GM21619 (cell line): ENCODE measurements around the gene SLC35E3.

Experiments used
- ATAC-seq: cut with Tn5 transposase; IDR thresholded peaks from one replicate; pipeline ENCODE4 v1.9.1; 2021; ENCODE audit not compliant: unreplicated experiment

SLC35E3 gene

DNA sequence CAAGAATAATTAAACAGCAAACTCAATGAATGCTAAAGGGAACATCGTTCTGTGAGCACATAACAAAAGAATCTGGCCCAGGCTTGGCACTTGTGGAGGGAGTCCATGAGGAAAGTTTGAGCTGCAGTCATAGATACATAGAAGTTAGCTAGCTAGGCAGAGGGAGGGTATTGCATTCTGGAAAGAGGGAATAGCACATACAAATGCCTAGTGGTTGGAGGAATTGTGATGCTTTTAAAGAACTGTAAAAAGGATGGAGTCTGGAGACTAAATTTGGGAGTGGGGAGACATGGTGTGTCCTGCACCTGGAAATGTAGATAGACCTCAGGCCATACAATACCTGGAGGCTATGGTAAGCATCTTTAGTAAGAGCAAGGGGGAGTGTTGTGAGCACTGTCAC lies 24.0 kb downstream of the SLC35E3 start:
- ATAC-seq = no peak

DNA sequence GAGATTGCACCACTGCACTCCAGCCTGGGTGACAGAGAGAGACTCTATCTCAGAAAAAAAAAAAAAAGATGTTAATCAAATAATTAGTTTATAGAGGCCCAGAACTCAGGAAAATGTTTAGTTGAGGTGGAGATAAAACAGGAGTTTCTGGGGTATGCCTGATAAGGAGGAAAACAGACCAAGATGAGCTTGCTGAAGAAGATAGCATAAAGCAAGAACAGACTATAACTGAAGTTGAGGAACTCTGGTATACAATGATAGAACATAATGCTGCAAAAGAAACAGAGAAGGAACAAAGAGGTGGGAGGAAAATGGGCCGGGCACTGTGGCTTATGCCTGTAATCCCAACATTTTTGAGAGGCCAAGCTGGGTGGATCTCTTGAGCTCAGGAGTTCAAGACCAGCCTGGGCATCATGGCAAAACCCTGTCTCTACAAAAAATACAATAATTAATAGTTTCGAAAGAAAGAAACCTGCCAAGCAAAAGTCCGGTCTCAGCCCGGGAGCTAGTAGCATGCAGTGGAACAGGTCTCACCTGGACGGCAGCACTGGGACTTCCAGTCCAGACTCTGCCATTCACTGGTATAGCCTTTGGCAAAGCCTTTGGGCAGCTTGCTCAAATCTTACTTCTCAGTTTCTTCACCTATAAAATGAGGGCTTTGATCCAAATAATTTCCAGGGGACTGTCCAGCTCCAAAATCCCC lies 25.4 kb downstream of the SLC35E3 start:
- no peak for ATAC-seq

DNA sequence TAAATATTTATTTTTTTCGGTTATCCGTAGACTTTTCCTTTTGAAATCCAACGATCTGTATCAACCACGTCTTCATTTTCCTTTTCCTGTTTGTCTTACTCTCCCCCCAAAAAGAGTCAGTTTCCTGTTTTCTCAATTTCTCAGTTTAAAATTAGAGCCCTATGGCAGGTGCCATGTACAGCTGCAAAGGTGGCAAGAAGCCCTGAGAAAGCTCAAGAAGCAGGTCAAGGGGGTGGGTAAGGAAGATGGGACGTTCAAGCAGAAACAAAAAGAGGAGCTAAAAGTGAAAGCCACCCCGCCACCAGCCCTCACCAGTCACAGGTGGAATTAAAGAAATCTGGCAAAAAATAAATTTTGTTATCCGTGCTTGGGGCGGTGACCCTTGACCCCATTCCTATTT lies 26.7 kb downstream of the SLC35E3 start:
- no peak for ATAC-seq

DNA sequence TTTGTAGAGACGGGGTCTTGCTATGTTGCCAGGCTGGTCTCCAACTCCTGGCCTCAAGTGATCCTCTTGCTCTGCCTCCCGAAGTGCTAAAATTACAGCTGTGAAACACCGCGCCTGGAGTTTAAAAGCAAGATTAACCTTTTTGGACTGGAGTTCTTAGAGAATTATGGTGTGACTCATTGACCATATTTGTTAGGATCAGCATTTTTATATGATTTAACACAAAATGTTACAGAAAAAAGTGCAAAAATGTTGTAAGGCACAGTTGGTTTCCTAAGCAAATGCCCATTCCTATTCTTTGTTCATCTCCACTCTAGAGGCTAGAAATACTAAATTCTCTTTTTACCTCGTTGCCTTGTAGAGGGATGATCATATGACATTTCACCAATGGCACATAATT lies 27.6 kb downstream of the SLC35E3 start:
- no peak for ATAC-seq

DNA sequence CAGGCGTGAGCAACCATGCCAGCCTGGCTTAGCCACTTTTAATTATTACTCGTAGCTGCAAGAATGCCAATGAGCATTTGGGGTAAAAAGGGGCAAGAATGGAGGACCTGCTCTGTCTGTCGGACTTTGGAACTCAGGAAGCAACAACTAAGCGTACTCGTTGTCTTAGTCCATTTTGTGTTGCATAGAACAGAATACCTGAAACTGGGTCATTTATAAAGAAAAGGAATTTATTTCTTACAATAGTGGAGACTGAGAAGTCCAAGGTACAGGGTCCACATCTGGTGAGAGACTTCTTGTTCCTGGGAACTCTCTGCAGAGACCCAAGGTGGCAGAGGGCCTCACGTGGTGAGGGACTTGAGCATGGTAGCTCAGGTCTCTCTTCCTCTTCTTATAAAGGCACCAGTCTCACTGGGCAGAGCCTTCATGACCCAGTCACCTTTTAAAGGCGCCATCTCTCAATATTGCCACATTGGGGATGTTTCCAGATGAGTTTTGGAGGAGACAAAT lies 29.2 kb downstream of the SLC35E3 start:
- ATAC-seq = no peak

DNA sequence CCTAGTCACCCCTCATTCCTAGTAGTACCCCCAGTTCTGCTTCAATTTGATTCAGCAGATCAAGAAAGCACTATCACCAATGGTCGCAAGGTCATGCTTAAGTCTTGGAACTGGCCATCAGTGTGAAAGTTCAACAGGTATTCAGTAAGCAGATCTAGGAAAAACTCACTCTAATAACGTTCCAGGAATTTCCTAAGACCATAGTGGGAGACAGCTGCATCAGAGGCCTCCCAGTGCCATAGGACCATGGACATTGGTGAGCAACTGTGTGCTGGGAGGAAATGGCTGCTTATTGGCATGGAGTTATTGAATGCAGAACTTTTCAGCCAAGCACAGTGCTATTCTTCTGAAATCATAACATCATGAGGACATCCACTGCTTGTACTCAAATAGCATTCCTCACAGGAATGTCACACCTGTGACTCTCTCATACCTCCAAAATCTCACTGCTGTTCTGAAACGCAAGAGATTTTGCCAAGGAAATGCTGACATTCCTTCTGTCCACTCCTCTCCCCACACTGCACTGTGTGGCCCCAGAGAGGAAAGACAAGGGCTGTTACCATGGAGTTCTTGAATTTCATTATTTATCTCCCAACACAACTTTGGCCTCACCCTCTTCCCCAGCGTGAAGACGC lies 31.1 kb downstream of the SLC35E3 start:
- ATAC-seq = no peak

DNA sequence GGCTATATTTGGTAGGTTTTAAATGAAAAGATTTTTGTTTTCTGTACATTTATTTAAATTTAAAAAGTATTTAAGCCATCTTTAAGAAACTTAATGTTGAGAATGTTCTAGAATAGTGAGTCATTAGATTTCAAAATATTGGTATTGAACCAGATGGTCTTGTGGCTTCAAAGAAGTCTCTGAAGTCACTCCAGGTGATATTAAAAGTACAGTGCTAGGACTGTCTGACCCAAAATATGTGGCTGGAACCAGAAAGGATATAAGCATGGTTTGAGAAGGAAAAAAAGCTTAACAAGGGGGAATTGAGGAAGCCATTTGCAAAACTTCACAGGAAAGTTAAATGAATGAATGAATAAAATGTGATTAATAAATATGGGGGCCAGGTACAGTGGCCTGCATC lies 33.3 kb downstream of the SLC35E3 start:
- ATAC-seq = no peak

DNA sequence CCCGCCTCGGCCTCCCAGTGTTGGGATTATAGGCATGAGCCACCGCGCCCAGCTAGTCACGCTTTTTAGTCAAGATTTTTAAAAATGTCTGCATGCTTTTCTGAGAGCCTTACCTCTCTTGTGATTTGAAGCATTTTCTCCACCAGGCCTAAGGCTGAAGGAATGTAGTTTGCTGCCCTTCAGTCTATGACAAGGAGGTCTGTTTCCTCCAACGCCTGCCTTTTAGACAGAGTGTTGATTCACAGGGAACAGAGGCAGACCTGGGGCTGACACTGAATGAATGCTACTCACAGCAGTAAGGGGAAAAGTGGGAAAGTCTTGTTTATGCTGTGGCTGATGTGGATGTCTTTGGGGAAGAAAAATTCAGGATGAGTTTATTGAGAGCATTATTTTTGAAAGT lies 34.8 kb downstream of the SLC35E3 start:
- no peak for ATAC-seq

DNA sequence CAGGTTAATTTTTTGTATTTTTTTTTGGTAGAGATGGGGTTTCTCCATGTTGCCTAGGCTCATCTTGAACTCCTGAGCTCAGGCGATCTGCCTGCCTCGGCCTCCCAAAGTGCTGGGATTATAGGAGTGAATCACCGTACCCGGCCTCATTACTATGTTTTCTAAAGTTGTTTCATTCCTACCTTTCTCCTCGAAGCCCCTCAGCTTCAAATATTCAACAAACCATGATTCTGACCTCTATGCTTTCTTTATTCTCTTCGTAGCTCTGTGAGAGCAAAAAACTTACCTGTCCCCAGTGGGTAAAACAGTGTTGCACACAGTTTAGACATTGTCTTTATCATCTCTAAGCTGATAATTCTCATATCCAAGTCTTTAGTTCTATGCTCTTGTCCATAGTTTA lies 35.8 kb downstream of the SLC35E3 start:
- no peak for ATAC-seq

DNA sequence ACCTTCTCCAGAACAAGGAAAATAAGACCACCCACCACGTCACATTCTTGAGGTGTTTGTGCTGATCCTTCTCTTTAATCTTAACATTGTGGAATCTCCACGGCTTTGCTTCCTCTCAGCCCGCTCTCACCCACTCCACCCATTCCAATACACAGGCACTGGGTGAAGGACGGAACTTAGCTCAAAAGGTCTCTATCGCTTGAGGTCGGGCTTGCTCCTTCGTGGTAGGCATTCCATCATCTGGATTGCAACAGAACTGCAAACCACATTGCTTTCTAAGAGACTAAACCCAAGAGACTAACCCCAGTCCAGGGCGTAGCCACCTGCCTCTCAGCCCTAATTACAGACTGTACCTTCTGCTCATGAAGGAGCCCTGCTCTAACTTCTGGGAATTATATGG lies 38.0 kb downstream of the SLC35E3 start:
- no peak for ATAC-seq

DNA sequence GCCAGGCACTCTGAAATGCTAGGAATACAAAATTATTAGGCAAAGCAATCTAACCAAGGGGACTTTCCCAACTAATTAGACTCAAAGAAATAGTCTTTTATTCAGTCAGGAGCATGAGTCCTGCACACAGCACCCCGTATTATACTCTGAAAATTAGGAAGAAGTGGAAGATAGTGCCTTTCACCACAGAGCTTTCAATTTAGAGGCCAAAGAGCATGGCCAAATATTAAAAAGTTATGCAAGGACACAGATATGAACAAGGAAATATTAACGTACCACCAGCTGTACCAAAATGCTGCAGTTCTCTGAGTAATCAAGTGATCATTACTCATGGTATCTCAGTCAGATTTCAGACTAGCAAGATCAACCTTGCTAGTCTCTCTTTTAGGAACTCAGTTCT lies 39.4 kb downstream of the SLC35E3 start:
- ATAC-seq = no peak

DNA sequence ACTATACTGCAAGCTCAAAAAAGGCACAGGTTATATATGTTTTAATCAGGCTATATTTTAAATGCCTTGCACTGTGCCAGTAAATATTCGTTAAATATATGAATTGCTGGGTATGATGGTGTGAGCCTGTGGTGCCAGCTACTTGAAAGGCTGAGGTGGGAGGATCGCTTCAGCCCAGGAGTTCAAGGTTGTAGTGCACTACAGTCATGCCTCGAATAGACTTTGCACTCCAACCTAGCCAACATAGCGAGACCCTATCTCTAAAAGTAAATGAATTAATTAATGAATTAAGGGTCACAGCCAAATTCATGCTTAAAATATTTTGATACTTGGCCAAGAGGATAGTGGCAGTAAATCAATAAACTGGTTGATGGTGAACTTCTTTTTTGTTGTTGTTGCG lies 39.8 kb downstream of the SLC35E3 start:
- no peak for ATAC-seq

DNA sequence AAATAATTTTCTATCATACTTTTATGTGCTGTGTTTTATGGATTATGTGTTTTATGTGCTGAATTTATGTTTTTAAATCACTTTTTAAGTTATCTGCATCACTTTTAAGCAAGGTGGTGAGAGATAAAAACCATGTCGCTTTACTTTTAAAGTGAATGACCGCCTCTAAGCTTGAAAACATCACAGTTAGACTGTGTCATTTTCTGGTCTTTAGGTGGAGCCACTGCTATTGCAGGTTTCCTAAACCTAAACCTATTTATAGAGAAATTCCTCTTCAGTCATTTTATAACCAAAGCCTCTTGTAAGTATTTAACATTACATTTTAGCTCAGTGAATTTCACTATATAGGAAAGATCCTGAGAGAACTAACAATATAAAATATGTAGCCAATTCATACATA lies 41.0 kb downstream of the SLC35E3 start:
- ATAC-seq = no peak

DNA sequence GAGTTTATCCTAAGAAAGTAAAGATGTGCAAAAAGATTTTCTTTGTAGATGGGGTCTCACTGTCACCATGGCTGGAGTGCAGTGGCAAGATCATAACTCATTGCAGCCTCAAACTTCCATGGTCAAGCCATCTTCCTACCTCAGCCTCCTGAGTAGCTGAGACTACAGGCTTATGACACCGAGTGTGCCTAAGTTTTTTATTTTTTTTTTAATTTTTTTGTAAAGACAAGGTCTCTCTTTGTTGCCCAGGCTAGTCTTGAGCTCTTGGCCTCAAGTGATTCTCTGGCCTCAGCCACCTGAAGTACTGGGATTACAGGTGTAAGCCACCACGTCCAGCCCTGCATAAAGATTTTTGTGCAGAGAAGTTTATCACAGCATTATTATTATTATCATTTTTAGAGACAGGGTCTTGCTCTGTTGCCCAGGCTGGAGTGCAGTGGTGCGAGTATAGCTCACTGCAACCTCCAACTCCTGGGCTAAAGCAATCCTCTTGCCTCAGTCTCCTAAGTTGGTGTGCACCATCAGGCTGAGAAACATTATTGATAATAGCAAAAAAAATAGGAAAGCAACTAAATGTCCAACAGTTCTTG lies 42.7 kb downstream of the SLC35E3 start:
- ATAC-seq = no peak

DNA sequence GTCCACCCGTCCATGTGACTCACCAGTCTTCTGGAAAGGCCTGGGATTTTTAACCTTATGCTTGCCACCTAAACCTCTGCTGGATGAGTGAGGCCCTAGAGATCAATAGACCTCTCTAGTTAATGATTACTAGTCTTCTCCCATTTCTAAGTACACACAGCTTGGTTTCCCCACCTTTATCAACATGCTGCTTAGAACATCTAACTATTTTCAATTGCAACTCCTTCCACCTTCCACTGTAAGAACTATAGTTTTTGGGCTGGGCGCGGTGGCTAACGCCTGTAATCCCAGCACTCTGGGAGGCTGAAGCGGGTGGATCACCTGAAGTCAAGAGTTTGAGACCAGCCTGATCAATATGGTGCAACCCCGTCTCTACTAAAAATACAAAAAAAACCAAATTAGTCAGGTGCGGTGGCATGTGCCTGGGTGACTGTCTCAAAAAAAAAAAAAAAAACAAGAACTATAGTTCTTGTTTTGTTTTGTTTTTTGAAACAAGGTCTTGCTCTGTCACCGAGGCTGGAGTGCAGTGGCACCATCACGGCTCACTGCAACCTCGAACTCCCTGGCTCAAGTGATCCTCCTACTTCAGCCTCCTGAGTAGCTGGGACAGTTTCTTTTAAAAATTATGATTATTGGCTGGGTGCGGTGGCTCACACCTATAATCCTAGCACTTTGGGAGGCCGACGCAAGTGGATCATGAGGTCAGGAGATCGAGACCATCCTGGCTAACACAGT lies 43.3 kb downstream of the SLC35E3 start:
- ATAC-seq = no peak

DNA sequence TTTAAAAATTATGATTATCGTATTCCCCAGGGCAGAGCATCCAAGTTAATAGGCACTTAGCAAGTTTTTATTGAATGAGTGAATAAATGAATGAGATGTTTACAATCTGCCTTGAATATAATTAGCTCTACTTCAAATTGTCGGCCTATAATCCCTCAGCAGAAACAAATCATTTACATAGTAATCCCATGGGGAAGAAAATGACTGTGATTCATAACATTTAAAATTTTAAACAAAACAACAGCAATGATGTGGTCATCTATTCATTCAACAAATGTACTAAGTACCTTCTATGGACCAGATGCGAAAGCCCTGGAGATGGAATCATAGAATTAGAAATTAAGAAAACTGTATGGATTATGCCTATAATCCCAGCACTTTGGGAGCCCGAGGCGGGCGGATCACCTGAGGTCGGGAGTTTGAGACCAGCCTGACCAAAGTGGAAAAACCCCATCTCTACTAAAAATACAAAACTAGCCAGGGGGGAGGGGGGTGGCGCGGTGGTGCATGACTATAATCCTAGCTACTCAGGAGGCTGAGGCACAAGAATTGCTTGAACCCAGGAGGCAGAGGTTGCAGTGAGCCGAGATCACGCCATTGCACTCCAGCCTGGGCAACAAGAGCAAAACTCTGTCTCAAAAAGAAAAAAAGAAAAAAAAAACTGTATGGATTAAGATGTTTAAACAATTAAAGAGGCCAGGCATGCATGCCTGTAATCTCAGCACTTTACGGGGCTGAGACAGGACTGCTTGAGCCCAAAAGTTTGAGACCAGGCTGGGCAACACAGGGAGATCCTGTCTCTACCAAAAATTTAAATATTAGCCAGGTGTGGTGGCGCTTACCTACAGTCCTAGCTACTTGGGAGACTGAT lies 44.3 kb downstream of the SLC35E3 start:
- ATAC-seq = no peak

DNA sequence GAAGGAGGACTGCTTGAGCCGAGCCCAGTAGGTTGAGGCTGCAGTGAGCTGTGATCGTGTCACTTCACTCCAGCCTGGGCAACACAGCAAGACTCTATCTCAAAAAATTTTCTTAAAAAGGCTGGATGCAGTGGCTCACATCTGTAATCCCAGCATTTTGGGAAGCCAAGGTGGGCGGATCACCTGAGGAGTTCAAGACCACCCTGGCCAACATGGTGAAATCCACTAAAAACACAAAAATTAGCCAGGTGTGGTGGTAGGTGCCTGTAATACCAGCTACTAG lies 44.9 kb downstream of the SLC35E3 start:
- no peak for ATAC-seq

DNA sequence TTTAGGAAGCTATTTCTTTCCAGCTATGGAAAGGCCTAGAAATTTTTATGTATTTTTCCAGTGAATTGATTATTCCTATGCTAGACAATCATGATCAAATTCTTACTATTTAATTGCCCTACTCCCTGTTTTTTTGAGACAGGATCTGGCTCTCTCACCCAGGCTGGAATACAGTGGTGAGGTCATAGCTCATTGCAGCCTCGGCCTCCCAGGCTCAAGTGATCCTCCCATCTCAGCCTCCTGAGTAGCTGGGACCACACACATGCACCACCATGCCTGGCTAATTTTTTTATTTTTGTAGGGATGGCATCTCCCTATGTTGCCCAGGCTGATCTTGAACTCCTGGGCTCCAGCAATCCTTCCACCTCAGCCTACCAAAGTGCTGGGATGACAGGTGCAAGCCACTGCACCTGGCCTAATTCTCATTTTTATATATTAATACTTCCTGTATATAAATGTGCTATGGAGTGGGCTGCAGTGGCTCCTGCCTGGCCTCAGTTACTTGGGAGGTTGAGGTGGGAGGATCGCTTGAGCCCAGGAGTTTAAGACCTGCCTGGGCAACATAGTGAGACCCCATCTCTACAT lies 46.0 kb downstream of the SLC35E3 start:
- no peak for ATAC-seq

DNA sequence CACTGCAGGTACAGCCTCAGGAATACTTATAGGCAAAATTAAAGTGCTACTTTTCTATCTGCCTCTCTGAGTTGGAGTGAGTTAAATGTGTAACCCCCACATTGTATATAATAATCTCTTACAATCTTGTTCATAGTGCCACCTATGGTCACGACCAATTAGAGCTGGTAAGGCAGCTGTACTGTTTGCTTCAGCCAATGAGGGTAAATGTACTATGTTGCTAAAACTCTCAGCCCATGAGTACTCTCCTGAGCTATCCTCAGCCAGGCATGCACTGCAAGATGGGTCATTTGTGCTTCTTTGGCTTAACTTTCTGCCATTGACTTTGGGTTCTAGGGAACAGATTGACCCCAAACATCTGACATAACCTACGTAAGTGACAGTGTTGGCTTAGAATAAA lies 47.0 kb downstream of the SLC35E3 start:
- peak; percentile 97 for ATAC-seq

DNA sequence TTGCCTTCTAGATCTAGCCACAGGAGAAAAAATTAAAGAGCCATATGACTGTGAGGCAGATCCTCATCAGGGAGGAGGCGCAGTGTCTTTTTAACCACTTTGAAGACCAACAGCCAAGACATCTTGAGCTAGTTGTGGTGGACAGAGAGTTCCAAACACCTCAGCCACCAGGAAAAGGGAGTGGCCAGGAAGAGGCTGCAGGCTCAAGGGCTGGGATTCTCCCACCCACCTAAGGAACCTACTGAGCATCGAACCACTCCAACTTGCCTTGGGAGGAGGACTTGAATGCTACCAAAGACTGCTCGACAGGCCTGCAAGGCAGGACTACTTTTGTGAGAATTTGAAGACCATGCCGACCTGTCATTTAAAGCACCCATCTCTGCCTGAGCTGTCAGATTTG lies 47.5 kb downstream of the SLC35E3 start:
- no peak for ATAC-seq
